H9 (cell line): ENCODE results near the gene C11orf86. TPM values are rescaled to one million over a fixed set of nuclear protein-coding genes. Genes with fewer than 3 reads are reported as not detected.

Source experiments
- DNase-seq: peaks from one replicate; pipeline ENCODE4 v3.0.0-alpha.2; 2017
- H2AFZ ChIP-seq: one replicate; pipeline ENCODE4 v1.6.1; 2013; ENCODE audit warnings: mild to moderate bottlenecking, low read length, control low read depth, moderate library complexity
- H2AK5ac ChIP-seq: 2 replicates; pipeline ENCODE4 v1.6.1; 2013; ENCODE audit warnings: low read length, control low read depth, mixed read lengths; ENCODE audit not compliant: insufficient read length
- H2BK120ac ChIP-seq: one replicate; pipeline ENCODE4 v1.6.1; 2013; ENCODE audit warnings: low read depth, mild to moderate bottlenecking, low read length, control low read depth, inconsistent platforms; ENCODE audit not compliant: poor library complexity, severe bottlenecking
- H2BK12ac ChIP-seq: 2 replicates; pipeline ENCODE4 v1.6.1; 2013; ENCODE audit warnings: low read length, control low read depth, mixed read lengths, low read depth; ENCODE audit not compliant: insufficient read length
- H2BK15ac ChIP-seq: 2 replicates; pipeline ENCODE4 v1.6.1; 2013; ENCODE audit warnings: low read depth, low read length, control low read depth
- H2BK20ac ChIP-seq: one replicate; pipeline ENCODE4 v1.6.1; 2013; ENCODE audit warnings: low read depth, mild to moderate bottlenecking, low read length, control low read depth, inconsistent platforms; ENCODE audit not compliant: poor library complexity, severe bottlenecking
- H2BK5ac ChIP-seq: 2 replicates; pipeline ENCODE4 v1.6.1; 2013; ENCODE audit warnings: low read length, control low read depth, mixed read lengths; ENCODE audit not compliant: insufficient read length
- H3K14ac ChIP-seq: 2 replicates; pipeline ENCODE4 v1.6.1; 2013; ENCODE audit warnings: low read length, control low read depth; ENCODE audit not compliant: insufficient read depth
- H3K18ac ChIP-seq: 2 replicates; pipeline ENCODE4 v1.6.1; 2013; ENCODE audit warnings: low read depth, mild to moderate bottlenecking, mixed read lengths, low read length, control low read depth; ENCODE audit not compliant: insufficient read length
- H3K23ac ChIP-seq: 2 replicates; pipeline ENCODE4 v1.6.1; 2013; ENCODE audit warnings: low read length, control low read depth, mixed read lengths, low read depth; ENCODE audit not compliant: insufficient read length
- H3K23me2 ChIP-seq: 2 replicates; pipeline ENCODE4 v1.6.1; 2013; ENCODE audit warnings: low read depth, mild to moderate bottlenecking, mixed read lengths, low read length, control low read depth; ENCODE audit not compliant: insufficient read length, poor library complexity, severe bottlenecking
- H3K27ac ChIP-seq: 2 replicates; pipeline ENCODE4 v1.5.1; 2013; ENCODE audit warnings: low read length, control low read depth, mixed read lengths, low read depth; ENCODE audit not compliant: insufficient read length
- H3K27me3 ChIP-seq: 2 replicates; pipeline ENCODE4 v1.6.1; 2013; ENCODE audit warnings: low read length, control low read depth, inconsistent platforms; ENCODE audit not compliant: insufficient read depth
- H3K4ac ChIP-seq: 2 replicates; pipeline ENCODE4 v1.6.1; 2013; ENCODE audit warnings: low read depth, mild to moderate bottlenecking, control low read depth, inconsistent platforms, low read length, moderate library complexity
- H3K4me1 ChIP-seq: 2 replicates; pipeline ENCODE4 v1.6.1; 2013; ENCODE audit warnings: low read length, control low read depth, inconsistent platforms; ENCODE audit not compliant: insufficient read depth
- H3K4me2 ChIP-seq: 2 replicates; pipeline ENCODE4 v1.6.1; 2013; ENCODE audit warnings: low read length, control low read depth, mixed read lengths; ENCODE audit not compliant: insufficient read length, insufficient read depth
- H3K56ac ChIP-seq: 2 replicates; pipeline ENCODE4 v1.6.1; 2013; ENCODE audit warnings: low read depth, mild to moderate bottlenecking, mixed read lengths, low read length, control low read depth; ENCODE audit not compliant: insufficient read length
- H3K79me1 ChIP-seq: 2 replicates; pipeline ENCODE4 v1.6.1; 2013; ENCODE audit warnings: low read depth, mild to moderate bottlenecking, moderate library complexity, low read length, control low read depth, inconsistent platforms; ENCODE audit not compliant: insufficient read depth, poor library complexity, severe bottlenecking
- H3K79me2 ChIP-seq: 2 replicates; pipeline ENCODE4 v1.6.1; 2013; ENCODE audit warnings: low read length, control low read depth, inconsistent platforms; ENCODE audit not compliant: insufficient read depth
- H3K9ac ChIP-seq: 2 replicates; pipeline ENCODE4 v1.6.1; 2013; ENCODE audit warnings: low read length, control low read depth, mixed read lengths; ENCODE audit not compliant: insufficient read length; ENCODE audit errors: extremely low read depth
- H3K9me3 ChIP-seq: one replicate; pipeline ENCODE4 v1.6.1; 2013; ENCODE audit warnings: low read depth, low read length, inconsistent platforms; ENCODE audit not compliant: control insufficient read depth
- H3T11ph ChIP-seq: one replicate; pipeline ENCODE4 v1.6.1; 2013; ENCODE audit warnings: mild to moderate bottlenecking, low read length, control low read depth, inconsistent platforms
- H4K20me1 ChIP-seq: one replicate; pipeline ENCODE4 v1.6.1; 2013; ENCODE audit not compliant: control insufficient read depth, insufficient read length, insufficient read depth
- H4K5ac ChIP-seq: 2 replicates; pipeline ENCODE4 v1.6.1; 2013; ENCODE audit warnings: low read depth, mild to moderate bottlenecking, mixed read lengths, low read length, control low read depth; ENCODE audit not compliant: insufficient read length
- H4K8ac ChIP-seq: replicated peaks from 2 replicates; pipeline ENCODE4 v1.6.1; 2013; ENCODE audit warnings: low read length, control low read depth, mixed read lengths, low read depth; ENCODE audit not compliant: insufficient read length
- H4K91ac ChIP-seq: 2 replicates; pipeline ENCODE4 v1.6.1; 2013; ENCODE audit warnings: low read depth, mild to moderate bottlenecking, moderate library complexity, mixed read lengths, low read length, control low read depth; ENCODE audit not compliant: insufficient read length
- H3K27ac Mint-ChIP-seq, 3 experiments: 2 replicates in 2 of 3; 3 replicates in 1 of 3; pipeline ENCODE4 v1.8.0; 2020 to 2021; ENCODE audit warnings: mixed read lengths in 3 of 3, mild to moderate bottlenecking in 1 of 3, moderate library complexity in 1 of 3
- H3K27me3 Mint-ChIP-seq: 2 replicates; pipeline ENCODE4 v1.8.0; 2021; ENCODE audit warnings: low read depth, mild to moderate bottlenecking, moderate library complexity, mixed read lengths
- H3K36me3 Mint-ChIP-seq, 3 experiments: 2 replicates in 2 of 3; 3 replicates in 1 of 3; pipeline ENCODE4 v1.8.0; 2020 to 2021; ENCODE audit warnings: low read depth in 3 of 3, mixed read lengths in 3 of 3; ENCODE audit not compliant: insufficient read depth in 1 of 3
- H3K4me1 Mint-ChIP-seq, 2 experiments: 2 replicates each; pipeline ENCODE4 v1.8.0; 2020; ENCODE audit warnings: mixed read lengths in 2 of 2
- H3K4me3 Mint-ChIP-seq, 2 experiments: 2 replicates in 1 of 2; 3 replicates in 1 of 2; pipeline ENCODE4 v1.8.0; 2020 to 2021; ENCODE audit warnings: mild to moderate bottlenecking in 2 of 2, mixed read lengths in 2 of 2, moderate library complexity in 1 of 2
- H3K9me3 Mint-ChIP-seq, 2 experiments: 2 replicates in 1 of 2; 3 replicates in 1 of 2; pipeline ENCODE4 v1.8.0; 2020; ENCODE audit warnings: mild to moderate bottlenecking in 2 of 2, mixed read lengths in 2 of 2, moderate library complexity in 1 of 2
- WGBS: extraction: QIAGEN DNeasy Blood & Tissue Kit; methylation state at CpG from one replicate; pipeline ENCODE4 v1.1.7; 2013; ENCODE audit warnings: missing lambda C conversion rate, low lambda C conversion rate, mixed read lengths; ENCODE audit not compliant: insufficient read length; ENCODE audit errors: extremely low coverage; 5-methylcytosine and 5-hydroxymethylcytosine counted together
- total RNA-seq: library from RNA; stranded (reverse); gene quantifications from 2 replicates; pipeline ENCODE4 v1.2.1, GENCODE V29; 2021
- TF ChIP-seq, protein P1 (sequence below): fragments of 200-600 bp; sonication (generic); conservative IDR thresholded peaks from 3 replicates; pipeline ENCODE4 v1.8.0; 2021; ENCODE audit warnings: antibody characterized with exemption, mild to moderate bottlenecking

The C11orf86 gene
- total RNA-seq, 1 experiment from 2014 or later: not detected

DNA sequence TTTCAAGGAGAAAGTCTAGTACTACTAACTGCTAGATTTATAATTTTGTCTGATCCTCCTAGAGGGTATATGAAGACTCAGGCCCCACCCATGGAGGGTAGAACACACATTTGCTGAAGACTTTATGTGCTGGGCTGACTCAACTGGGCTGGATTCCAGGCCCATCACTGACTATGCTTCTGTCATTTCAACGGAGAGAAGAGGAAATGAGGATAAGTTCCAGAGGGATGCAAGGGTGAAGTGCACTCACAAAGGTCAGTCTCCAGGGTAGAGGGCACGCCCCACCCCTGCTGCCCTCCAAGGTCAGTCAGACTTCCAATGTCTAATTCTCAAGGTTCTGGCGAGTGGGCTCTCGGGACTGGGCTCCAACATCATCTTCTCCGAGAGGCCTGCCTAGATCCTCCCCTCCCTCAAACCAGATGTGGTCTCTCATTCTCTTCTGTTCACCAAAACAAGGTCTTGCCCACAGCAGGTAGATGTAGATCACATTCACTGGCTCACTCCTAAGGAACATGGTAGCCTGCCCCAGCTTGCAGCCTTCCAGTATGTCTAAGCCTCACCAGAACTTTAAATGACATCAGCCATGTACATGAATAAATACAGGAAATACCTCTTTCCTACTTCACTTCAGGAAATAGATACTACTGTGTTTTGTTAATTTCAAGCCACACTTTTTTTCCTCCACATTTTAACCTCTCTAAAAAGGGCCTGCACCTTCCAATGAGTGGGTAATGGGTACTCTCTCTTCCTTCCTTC lies 7.3 kb upstream of the C11orf86 start:
- Histone ChIP-seq H3K4me2 (no peak overlapping the region), H4K20me1 (no peaks in the 10 kb centered on the region), H4K8ac (no peak overlapping the region), H3K23me2 (no peaks in the 10 kb centered on the region), H2BK20ac (no peak overlapping the region), H4K5ac (no peak overlapping the region), H2BK15ac (no peak overlapping the region), H3K23ac (no peak overlapping the region), H3K56ac (no peak overlapping the region), H3K79me1 (no peaks in the 10 kb centered on the region), H2AK5ac (no peak overlapping the region), H2BK12ac (no peak overlapping the region), H3K9me3 (no peaks in the 10 kb centered on the region), H3K9ac (no peak overlapping the region), H3K27me3 (no peaks in the 10 kb centered on the region), H3T11ph (no peak overlapping the region), H2BK120ac (no peak overlapping the region), H3K79me2 (no peaks in the 10 kb centered on the region), H3K14ac (no peak overlapping the region), H3K4ac (no peak overlapping the region), H2AFZ (no peak overlapping the region), H3K27ac (no peak overlapping the region), H4K91ac (no peak overlapping the region), H3K4me1 (no peaks in the 10 kb centered on the region), H3K18ac (no peak overlapping the region), H2BK5ac (no peak overlapping the region)
- Mint-ChIP-seq H3K27ac (no peak overlapping the region; a peak in 1 of 7 replicates), H3K36me3 (no peaks in the 10 kb centered on the region; a peak in 1 of 7 replicates), H3K9me3 (no peaks in the 10 kb centered on the region), H3K27me3 (peaks cover 2% of the 10 kb centered on the region; the same call in 1 of the 2 replicates), H3K4me3 (no peak overlapping the region), H3K4me1 (no peaks in the 10 kb centered on the region)
- no CpG with 5 or more reads among the region's 5 CpGs for WGBS
- DNase-seq: no peak
- TF ChIP-seq, protein P1, sequence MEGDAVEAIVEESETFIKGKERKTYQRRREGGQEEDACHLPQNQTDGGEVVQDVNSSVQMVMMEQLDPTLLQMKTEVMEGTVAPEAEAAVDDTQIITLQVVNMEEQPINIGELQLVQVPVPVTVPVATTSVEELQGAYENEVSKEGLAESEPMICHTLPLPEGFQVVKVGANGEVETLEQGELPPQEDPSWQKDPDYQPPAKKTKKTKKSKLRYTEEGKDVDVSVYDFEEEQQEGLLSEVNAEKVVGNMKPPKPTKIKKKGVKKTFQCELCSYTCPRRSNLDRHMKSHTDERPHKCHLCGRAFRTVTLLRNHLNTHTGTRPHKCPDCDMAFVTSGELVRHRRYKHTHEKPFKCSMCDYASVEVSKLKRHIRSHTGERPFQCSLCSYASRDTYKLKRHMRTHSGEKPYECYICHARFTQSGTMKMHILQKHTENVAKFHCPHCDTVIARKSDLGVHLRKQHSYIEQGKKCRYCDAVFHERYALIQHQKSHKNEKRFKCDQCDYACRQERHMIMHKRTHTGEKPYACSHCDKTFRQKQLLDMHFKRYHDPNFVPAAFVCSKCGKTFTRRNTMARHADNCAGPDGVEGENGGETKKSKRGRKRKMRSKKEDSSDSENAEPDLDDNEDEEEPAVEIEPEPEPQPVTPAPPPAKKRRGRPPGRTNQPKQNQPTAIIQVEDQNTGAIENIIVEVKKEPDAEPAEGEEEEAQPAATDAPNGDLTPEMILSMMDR: no peak
